ENCODE measurements around the gene DOCK4. TPM values are rescaled to one million over a fixed set of nuclear protein-coding genes. Genes with fewer than 3 reads are reported as not detected.
A peak's percentile ranks its signal among the peaks of the same experiment; 100 is the strongest.

DOCK4 gene
- polyA plus RNA-seq, 2 of the 4 experiments (the other 2 are of a cell fraction) = 13.7 to 15.7 TPM

GRCh38 chr7:112193915-112194502 lies 12.2 kb downstream of the DOCK4 start:
- Histone ChIP-seq H3K27ac (peak overlapping the region in 1 of 2 experiments; percentile 33; a peak in 1 of 6 replicates), H3K4me3 (no peak overlapping the region), H3K4me2 (peak overlapping the region; percentile 21), H3K9me3 (0 out of 3 replicates have a peak, but pooled peaks cover 2% of the 10 kb centered on the region), H3K4me1 (peaks cover 58% of the 10 kb centered on the region)
- TF ChIP-seq MAX (IDR thresholded peaks at IDR 0.05) = no peak
- TF ChIP-seq, protein P1, sequence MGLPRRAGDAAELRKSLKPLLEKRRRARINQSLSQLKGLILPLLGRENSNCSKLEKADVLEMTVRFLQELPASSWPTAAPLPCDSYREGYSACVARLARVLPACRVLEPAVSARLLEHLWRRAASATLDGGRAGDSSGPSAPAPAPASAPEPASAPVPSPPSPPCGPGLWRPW (IDR thresholded peaks at IDR 0.05) = no peak
- no peak for DNase-seq (ENCODE audit: low read depth in 1 of 2, low spot score in 1 of 2)
- CTCF ChIA-PET = interaction anchor here (1.6 kb wide), 1 partner anchor 15 kb away, joined by 4 read pairs; no protein-coding TSS in a partner anchor
- POLR2A ChIA-PET = no interaction called here
- no peak for FAIRE-seq
- no peak for ATAC-seq

DNA sequence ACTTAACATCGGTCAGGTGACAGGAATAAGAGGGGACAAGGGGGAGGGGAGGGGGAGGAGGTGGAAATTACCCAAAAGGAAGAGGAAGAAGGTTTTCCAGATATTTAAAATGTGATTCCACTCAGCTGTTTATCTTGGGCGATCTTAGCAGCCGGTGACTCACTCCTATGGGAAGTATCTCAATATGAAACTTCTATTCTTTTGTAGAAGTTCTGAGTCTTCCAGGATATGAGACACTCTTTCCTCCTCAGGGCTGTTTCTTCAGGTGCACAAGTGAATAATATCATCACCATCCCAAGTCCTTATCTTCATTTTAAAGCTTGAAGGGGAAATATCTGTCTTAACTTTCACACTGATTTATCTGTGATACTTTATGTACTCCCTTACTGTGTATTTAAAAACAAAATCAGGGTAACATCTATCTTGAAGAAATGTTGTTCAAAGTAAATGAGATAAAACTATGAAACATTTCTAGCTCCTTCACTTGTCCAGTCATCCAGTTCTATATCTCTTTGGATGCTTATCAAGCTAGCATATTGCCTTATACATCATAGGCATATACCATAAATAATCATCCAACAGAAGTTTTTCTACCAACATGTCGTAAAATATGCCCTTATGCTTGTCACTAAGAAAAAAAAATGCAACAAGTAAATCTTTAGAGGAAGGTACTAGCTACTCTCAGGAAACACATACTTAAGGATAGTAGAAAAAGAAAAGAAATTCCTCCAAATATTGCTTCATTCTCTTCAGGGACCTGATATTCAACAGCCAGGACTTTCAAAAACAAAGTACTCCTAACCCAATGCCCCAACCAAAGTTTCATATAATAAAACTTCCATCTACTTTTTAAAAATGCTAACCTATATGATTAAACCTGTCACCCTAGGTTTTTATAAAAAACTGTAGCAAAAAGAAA lies 13.7 kb downstream of the DOCK4 start:
- TF ChIP-seq RNF2 (IDR thresholded peaks at IDR 0.05; ENCODE audit: borderline replicate concordance, low read depth) = no peak
- no peak for TF ChIP-seq KDM5A (IDR thresholded peaks at IDR 0.05)
- peak; percentile 67; the same call in 1 of the 2 replicates for TF ChIP-seq GATA3 (IDR thresholded peaks at IDR 0.05; ENCODE audit: borderline replicate concordance)
- TF ChIP-seq ZC3H11A (IDR thresholded peaks at IDR 0.05) = no peak
- no peak for TF ChIP-seq NR3C1 (IDR thresholded peaks at IDR 0.05)
- TF ChIP-seq RARB (CRISPR knock-in tag; IDR thresholded peaks at IDR 0.05) = no peak
- peak; percentile 45 for TF ChIP-seq FOSL2 (IDR thresholded peaks at IDR 0.05)
- TF ChIP-seq FOSL2 (CRISPR knock-in tag; IDR thresholded peaks at IDR 0.05) = peak; percentile 63
- no peak for TF ChIP-seq REST (IDR thresholded peaks at IDR 0.05)
- TF ChIP-seq ESRRA (IDR thresholded peaks at IDR 0.05; ENCODE audit: borderline replicate concordance, low read length) = no peak
- no peak for TF ChIP-seq EHF (CRISPR knock-in tag; IDR thresholded peaks at IDR 0.05)
- no peak for TF ChIP-seq RAD21 (conservative IDR thresholded peaks at IDR 0.05 in 1 of 2, IDR thresholded peaks at IDR 0.05 in 1 of 2)
- TF ChIP-seq MAZ (IDR thresholded peaks at IDR 0.05; ENCODE audit: borderline replicate concordance, low read depth, low read length) = no peak
- peak; percentile 37; the same call in 1 of the 2 replicates for TF ChIP-seq JUNB (IDR thresholded peaks at IDR 0.05)
- TF ChIP-seq ZFP36 (IDR thresholded peaks at IDR 0.05; ENCODE audit: borderline replicate concordance, partially characterized antibody) = no peak
- no peak for TF ChIP-seq CEBPB (IDR thresholded peaks at IDR 0.05)
- Histone ChIP-seq H3K4me3 (no peak overlapping the region), H3K4me2 (peak overlapping the region; percentile 69), H3K4me1 (peaks cover 51% of the 10 kb centered on the region), H3K27ac (peak overlapping the region; percentile 31 to 55; a peak in 5 of 6 replicates), H3K9me3 (0 out of 3 replicates have a peak, but pooled peaks cover 2% of the 10 kb centered on the region)
- peak; percentile 62 to 72; a peak in 4 of 6 replicates for ATAC-seq
- DNase-seq (ENCODE audit: low read depth in 1 of 2, low spot score in 1 of 2) = peak; percentile 20 to 29
- ChIA-PET POLR2A (interaction anchor here (0.5 to 1.4 kb wide), 2 partner anchors 13 to 262 kb away, joined by 3 to 5 read pairs; no protein-coding TSS in a partner anchor), CTCF (interaction anchor here (1.6 kb wide), 1 partner anchor 14 kb away, joined by 4 read pairs; no protein-coding TSS in a partner anchor)
- peak; percentile 56 for FAIRE-seq
- WGBS (ENCODE audit: missing lambda C conversion rate) = 33% methylated on average over 4 of the region's 4 CpGs
